Measurements from ENCODE around the gene MTA1. TPM values are rescaled to one million over a fixed set of nuclear protein-coding genes. Genes with fewer than 3 reads are reported as not detected.

Gene MTA1
- total and polyA plus RNA-seq, 2 of the 8 experiments (the other 6 are each of a cell fraction or from before 2014, with no cell fraction given), result 73.9 to 221 TPM

DNA sequence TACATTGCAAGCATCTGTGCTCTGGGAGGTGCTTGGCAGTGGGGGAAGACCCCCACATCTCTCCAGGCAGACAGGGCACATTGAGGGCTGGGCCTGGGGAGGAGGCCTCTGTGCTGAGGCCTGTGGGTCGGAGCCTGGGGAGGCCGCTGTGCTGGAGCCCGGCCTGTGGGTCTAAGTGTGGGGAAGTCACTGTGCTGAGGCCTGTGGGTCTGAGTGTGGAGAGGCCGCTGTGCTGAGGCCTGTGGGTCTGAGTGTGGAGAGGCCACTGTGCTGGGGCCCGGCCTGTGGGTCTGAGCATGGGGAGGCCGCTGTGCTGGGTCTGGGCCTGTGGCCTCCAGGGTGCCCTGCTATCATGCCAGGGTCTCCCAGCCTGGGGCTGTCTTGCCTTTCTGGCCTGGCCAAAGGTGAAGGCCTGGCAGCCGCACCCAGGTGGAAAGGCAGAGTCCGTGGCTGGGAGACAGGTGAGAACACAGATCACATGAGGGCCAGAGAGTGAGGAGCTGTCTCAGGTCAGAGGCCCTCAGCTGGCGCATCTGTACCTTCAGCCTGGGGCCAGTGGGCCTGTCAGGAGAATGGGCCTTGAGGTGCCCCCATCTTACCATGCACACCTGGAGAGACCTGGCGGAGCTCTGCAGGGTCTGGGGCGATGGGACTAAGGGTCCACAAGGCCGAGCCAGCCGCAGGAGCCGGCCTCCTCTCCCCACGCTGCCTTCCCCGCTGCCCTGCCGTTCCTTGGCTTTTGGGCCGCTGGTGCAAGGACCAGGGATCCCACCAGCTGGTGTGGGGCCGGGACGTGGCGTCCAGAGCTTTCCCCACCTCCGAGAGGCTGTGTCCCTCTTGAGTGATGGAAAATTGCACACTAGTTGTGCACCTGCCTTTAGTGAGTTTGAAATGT, 36.4 kb downstream of the MTA1 start (continued):
- TF ChIP-seq EGR1 (IDR thresholded peaks at IDR 0.05; ENCODE audit: borderline replicate concordance, low read depth, low read length) (no peak), CBX5 (IDR thresholded peaks at IDR 0.05; ENCODE audit: low read depth, low read length) (no peak), KDM4A (IDR thresholded peaks at IDR 0.05; ENCODE audit: low read depth, low read length, severe bottlenecking) (no peak), HDAC2 (IDR thresholded peaks at IDR 0.05; ENCODE audit: borderline replicate concordance in 1 of 2, low read depth in 2 of 2, low read length in 2 of 2) (no peak), ZNF274 (IDR thresholded peaks at IDR 0.05; ENCODE audit: borderline replicate concordance, extremely low read depth, low read length) (no peak)
- TF ChIP-seq, protein P1, sequence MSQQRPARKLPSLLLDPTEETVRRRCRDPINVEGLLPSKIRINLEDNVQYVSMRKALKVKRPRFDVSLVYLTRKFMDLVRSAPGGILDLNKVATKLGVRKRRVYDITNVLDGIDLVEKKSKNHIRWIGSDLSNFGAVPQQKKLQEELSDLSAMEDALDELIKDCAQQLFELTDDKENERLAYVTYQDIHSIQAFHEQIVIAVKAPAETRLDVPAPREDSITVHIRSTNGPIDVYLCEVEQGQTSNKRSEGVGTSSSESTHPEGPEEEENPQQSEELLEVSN (IDR thresholded peaks at IDR 0.05), result no peak

Data from H1 (cell line).